ENCODE results near the gene PBOV1.

Gene PBOV1

GRCh38 chr6:138218449-138218848, at the start of gene PBOV1:
Gene PBOV1, minus strand, starts transcription at chr6:138218491. Its CDS starts 96 bp downstream, at chr6:138218395.
- no peak within 1 kb of the TSS for H3K4me3 ChIP-seq (ENCODE audit: low read depth in 1 of 5, low read length in 5 of 5)
- no peaks in the 10 kb centered on the region for H3K27me3 ChIP-seq (ENCODE audit: control insufficient read depth in 5 of 5, insufficient read depth in 4 of 5, low read length in 5 of 5)
- H3K9ac ChIP-seq (ENCODE audit: low read length in 5 of 5), result no peak within 1 kb of the TSS
- H3K36me3 ChIP-seq (ENCODE audit: control insufficient read depth in 5 of 5, insufficient read depth in 5 of 5, low read length in 5 of 5), result no peaks in the 10 kb centered on the region
- H3K27ac ChIP-seq (ENCODE audit: low read depth, low read length), result no peak within 1 kb of the TSS
- no peaks in the 10 kb centered on the region for H3K9me3 ChIP-seq (ENCODE audit: control insufficient read depth in 5 of 5, low read length in 5 of 5)
- H3K4me1 ChIP-seq (ENCODE audit: control insufficient read depth in 5 of 5, insufficient read depth in 5 of 5, low read length in 5 of 5), result peaks cover 0 to 7% (median 0%) of the 10 kb centered on the region in 5 donors

- H3K27ac ChIP-seq (ENCODE audit: low read depth, low read length), result no peak overlapping the region
- H3K4me1 ChIP-seq (ENCODE audit: control insufficient read depth in 5 of 5, insufficient read depth in 5 of 5, low read length in 5 of 5), result no peaks in the 10 kb centered on the region
- H3K4me3 ChIP-seq (ENCODE audit: low read depth in 1 of 5, low read length in 5 of 5), result no peak overlapping the region
- H3K27me3 ChIP-seq (ENCODE audit: control insufficient read depth in 5 of 5, insufficient read depth in 4 of 5, low read length in 5 of 5), result peaks cover 0 to 4% (median 0%) of the 10 kb centered on the region in 5 donors
- no peaks in the 10 kb centered on the region for H3K9me3 ChIP-seq (ENCODE audit: control insufficient read depth in 5 of 5, low read length in 5 of 5)
- H3K36me3 ChIP-seq (ENCODE audit: control insufficient read depth in 5 of 5, insufficient read depth in 5 of 5, low read length in 5 of 5), result peaks cover 0 to 6% (median 0%) of the 10 kb centered on the region in 5 donors
- H3K9ac ChIP-seq (ENCODE audit: low read length in 5 of 5), result no peak overlapping the region
Observed at GRCh38 chr6:138266095-138266494, 47.8 kb upstream of the PBOV1 start.

DNA sequence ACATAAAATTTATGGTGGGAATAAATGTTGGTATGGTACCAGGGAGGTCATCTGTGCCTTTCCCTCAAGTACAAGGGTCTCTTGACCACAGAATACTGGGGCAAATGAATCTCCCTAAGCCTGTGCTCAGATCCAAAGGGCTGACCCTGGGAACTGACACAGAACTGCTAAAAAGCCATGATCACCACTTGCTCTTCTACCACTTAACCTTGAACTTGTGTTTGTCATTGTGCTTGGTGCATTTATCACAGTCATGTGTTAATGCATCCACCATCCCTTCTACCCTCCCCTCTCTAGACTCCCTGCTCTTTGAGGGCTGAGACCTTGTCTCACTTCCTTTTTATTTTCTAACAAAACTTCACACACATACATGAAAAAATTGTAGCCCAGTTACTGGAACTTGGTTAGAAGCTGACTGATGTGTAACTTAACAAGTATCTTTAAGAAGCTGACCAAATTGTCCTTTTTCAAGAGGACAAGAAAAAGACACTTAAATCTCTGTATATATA, 46.1 kb upstream of the PBOV1 start:
- H3K27ac ChIP-seq (ENCODE audit: low read depth, low read length), result no peak overlapping the region
- H3K9me3 ChIP-seq (ENCODE audit: control insufficient read depth in 5 of 5, low read length in 5 of 5), result no peaks in the 10 kb centered on the region
- no peak overlapping the region for H3K4me3 ChIP-seq (ENCODE audit: low read depth in 1 of 5, low read length in 5 of 5)
- peaks cover 0 to 6% (median 0%) of the 10 kb centered on the region in 5 donors for H3K36me3 ChIP-seq (ENCODE audit: control insufficient read depth in 5 of 5, insufficient read depth in 5 of 5, low read length in 5 of 5)
- H3K9ac ChIP-seq (ENCODE audit: low read length in 5 of 5), result no peak overlapping the region
- no peaks in the 10 kb centered on the region for H3K4me1 ChIP-seq (ENCODE audit: control insufficient read depth in 5 of 5, insufficient read depth in 5 of 5, low read length in 5 of 5)
- peaks cover 0 to 4% (median 0%) of the 10 kb centered on the region in 5 donors for H3K27me3 ChIP-seq (ENCODE audit: control insufficient read depth in 5 of 5, insufficient read depth in 4 of 5, low read length in 5 of 5)

DNA sequence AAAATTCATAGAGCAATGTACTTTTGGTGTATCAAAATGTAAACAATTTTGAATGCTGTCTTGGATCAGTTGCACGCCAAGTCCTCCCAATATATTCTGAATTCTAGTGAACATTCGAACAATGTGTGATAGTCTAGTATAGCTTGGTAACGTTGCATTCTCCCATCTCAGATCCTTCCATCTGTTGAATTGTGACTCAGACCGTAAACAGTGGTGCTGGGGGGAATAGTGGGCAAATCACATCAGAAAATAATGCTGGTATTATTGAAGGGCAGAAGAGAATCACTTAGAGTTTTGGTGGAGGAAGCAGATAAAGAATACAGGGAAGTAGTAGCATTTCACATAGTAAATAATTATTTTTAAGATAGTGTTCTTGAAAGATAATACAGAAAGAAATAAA, 45.7 kb upstream of the PBOV1 start:
- Histone ChIP-seq H3K9ac (ENCODE audit: low read length in 5 of 5) (no peak overlapping the region), H3K4me3 (ENCODE audit: low read depth in 1 of 5, low read length in 5 of 5) (no peak overlapping the region), H3K9me3 (ENCODE audit: control insufficient read depth in 5 of 5, low read length in 5 of 5) (no peaks in the 10 kb centered on the region), H3K27ac (ENCODE audit: low read depth, low read length) (no peak overlapping the region), H3K4me1 (ENCODE audit: control insufficient read depth in 5 of 5, insufficient read depth in 5 of 5, low read length in 5 of 5) (no peaks in the 10 kb centered on the region), H3K27me3 (ENCODE audit: control insufficient read depth in 5 of 5, insufficient read depth in 4 of 5, low read length in 5 of 5) (peaks cover 0 to 3% (median 0%) of the 10 kb centered on the region in 5 donors), H3K36me3 (ENCODE audit: control insufficient read depth in 5 of 5, insufficient read depth in 5 of 5, low read length in 5 of 5) (peaks cover 0 to 6% (median 0%) of the 10 kb centered on the region in 5 donors)

GRCh38 chr6:138261116-138261780, 43.0 kb upstream of the PBOV1 start:
- Histone ChIP-seq H3K27me3 (ENCODE audit: control insufficient read depth in 5 of 5, insufficient read depth in 4 of 5, low read length in 5 of 5) (peaks cover 0 to 3% (median 0%) of the 10 kb centered on the region in 5 donors), H3K36me3 (ENCODE audit: control insufficient read depth in 5 of 5, insufficient read depth in 5 of 5, low read length in 5 of 5) (peaks cover 0 to 6% (median 0%) of the 10 kb centered on the region in 5 donors), H3K9me3 (ENCODE audit: control insufficient read depth in 5 of 5, low read length in 5 of 5) (no peaks in the 10 kb centered on the region), H3K9ac (ENCODE audit: low read length in 5 of 5) (no peak overlapping the region), H3K27ac (ENCODE audit: low read depth, low read length) (no peak overlapping the region), H3K4me1 (ENCODE audit: control insufficient read depth in 5 of 5, insufficient read depth in 5 of 5, low read length in 5 of 5) (no peaks in the 10 kb centered on the region), H3K4me3 (ENCODE audit: low read depth in 1 of 5, low read length in 5 of 5) (no peak overlapping the region)

DNA sequence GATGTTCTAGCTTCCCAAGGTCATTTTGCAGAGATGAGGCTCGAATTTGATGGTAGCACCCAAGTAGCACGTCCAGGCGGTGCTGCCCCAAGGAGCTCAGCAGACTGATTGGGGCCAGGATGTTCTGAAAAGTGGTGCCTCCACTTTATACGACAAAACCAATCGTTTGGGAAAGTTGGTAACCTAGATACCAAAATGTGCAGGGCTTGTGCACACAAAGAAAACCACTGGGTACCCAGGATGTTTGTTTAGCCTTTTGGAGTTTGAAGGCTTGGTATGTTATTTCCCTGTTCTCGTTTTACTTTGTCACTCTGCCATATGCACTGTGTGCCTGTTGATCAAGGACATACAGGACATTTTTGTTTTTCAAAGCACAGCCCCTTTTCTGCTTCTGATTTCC, 40.7 kb upstream of the PBOV1 start:
- no peak overlapping the region for H3K27ac ChIP-seq (ENCODE audit: low read depth, low read length)
- H3K4me3 ChIP-seq (ENCODE audit: low read depth in 1 of 5, low read length in 5 of 5), result no peak overlapping the region
- no peaks in the 10 kb centered on the region for H3K9me3 ChIP-seq (ENCODE audit: control insufficient read depth in 5 of 5, low read length in 5 of 5)
- no peaks in the 10 kb centered on the region for H3K4me1 ChIP-seq (ENCODE audit: control insufficient read depth in 5 of 5, insufficient read depth in 5 of 5, low read length in 5 of 5)
- no peak overlapping the region for H3K9ac ChIP-seq (ENCODE audit: low read length in 5 of 5)
- H3K27me3 ChIP-seq (ENCODE audit: control insufficient read depth in 5 of 5, insufficient read depth in 4 of 5, low read length in 5 of 5), result peaks cover 0 to 3% (median 0%) of the 10 kb centered on the region in 5 donors
- peaks cover 0 to 14% (median 0%) of the 10 kb centered on the region in 5 donors for H3K36me3 ChIP-seq (ENCODE audit: control insufficient read depth in 5 of 5, insufficient read depth in 5 of 5, low read length in 5 of 5)

DNA sequence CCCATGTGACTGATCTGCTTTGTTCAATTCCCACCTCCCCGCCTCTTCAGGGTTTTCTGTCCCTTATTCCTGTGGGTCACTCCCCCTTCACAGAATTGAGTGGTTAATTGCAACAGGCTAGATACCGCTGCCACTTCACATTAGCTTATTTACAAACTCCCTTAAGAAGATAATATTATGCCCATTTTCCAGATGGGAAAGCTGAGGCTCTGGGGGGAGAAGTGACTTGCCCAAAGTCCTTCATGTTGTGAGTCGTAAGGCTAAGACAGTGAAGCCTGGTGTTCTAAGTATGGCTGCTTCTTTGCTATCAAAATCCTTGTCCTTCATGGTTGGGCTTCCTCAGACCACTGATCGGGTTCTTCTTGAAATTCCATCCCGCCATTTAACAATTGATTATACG, 39.9 kb upstream of the PBOV1 start:
- Histone ChIP-seq H3K27ac (ENCODE audit: low read depth, low read length) (no peak overlapping the region), H3K9me3 (ENCODE audit: control insufficient read depth in 5 of 5, low read length in 5 of 5) (no peaks in the 10 kb centered on the region), H3K36me3 (ENCODE audit: control insufficient read depth in 5 of 5, insufficient read depth in 5 of 5, low read length in 5 of 5) (peaks cover 0 to 13% (median 0%) of the 10 kb centered on the region in 5 donors), H3K27me3 (ENCODE audit: control insufficient read depth in 5 of 5, insufficient read depth in 4 of 5, low read length in 5 of 5) (peaks cover 0 to 3% (median 0%) of the 10 kb centered on the region in 5 donors), H3K9ac (ENCODE audit: low read length in 5 of 5) (no peak overlapping the region), H3K4me3 (ENCODE audit: low read depth in 1 of 5, low read length in 5 of 5) (no peak overlapping the region), H3K4me1 (ENCODE audit: control insufficient read depth in 5 of 5, insufficient read depth in 5 of 5, low read length in 5 of 5) (no peaks in the 10 kb centered on the region)

- H3K4me3 ChIP-seq (ENCODE audit: low read depth in 1 of 5, low read length in 5 of 5), result no peak overlapping the region
- peaks cover 0 to under 1% (median 0%) of the 10 kb centered on the region in 5 donors for H3K27me3 ChIP-seq (ENCODE audit: control insufficient read depth in 5 of 5, insufficient read depth in 4 of 5, low read length in 5 of 5)
- no peaks in the 10 kb centered on the region for H3K4me1 ChIP-seq (ENCODE audit: control insufficient read depth in 5 of 5, insufficient read depth in 5 of 5, low read length in 5 of 5)
- no peak overlapping the region for H3K27ac ChIP-seq (ENCODE audit: low read depth, low read length)
- peaks cover 0 to 13% (median 0%) of the 10 kb centered on the region in 5 donors for H3K36me3 ChIP-seq (ENCODE audit: control insufficient read depth in 5 of 5, insufficient read depth in 5 of 5, low read length in 5 of 5)
- H3K9ac ChIP-seq (ENCODE audit: low read length in 5 of 5), result no peak overlapping the region
- H3K9me3 ChIP-seq (ENCODE audit: control insufficient read depth in 5 of 5, low read length in 5 of 5), result no peaks in the 10 kb centered on the region
Observed at GRCh38 chr6:138257638-138258040, 39.3 kb upstream of the PBOV1 start.

DNA sequence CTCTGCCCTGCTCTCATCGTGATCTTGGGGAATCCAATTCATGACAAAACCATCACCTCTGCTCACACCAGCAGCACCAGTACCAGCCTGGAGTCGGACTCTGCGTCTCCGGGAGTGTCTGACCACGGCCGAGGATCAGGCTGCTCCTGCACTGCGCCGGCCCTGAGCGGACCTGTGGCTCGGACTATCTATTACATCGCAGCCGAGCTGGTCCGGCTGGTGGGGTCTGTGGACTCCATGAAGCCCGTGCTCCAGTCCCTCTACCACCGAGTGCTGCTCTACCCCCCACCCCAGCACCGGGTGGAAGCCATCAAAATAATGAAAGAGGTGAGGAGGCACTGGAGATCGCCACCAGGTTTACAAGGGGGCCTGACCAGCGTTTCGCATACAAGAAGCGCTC, 37.2 kb upstream of the PBOV1 start:
- H3K9me3 ChIP-seq (ENCODE audit: control insufficient read depth in 5 of 5, low read length in 5 of 5), result no peaks in the 10 kb centered on the region
- no peak overlapping the region for H3K4me3 ChIP-seq (ENCODE audit: low read depth in 1 of 5, low read length in 5 of 5)
- peaks cover 0 to 11% (median 0%) of the 10 kb centered on the region in 5 donors for H3K36me3 ChIP-seq (ENCODE audit: control insufficient read depth in 5 of 5, insufficient read depth in 5 of 5, low read length in 5 of 5)
- no peak overlapping the region for H3K9ac ChIP-seq (ENCODE audit: low read length in 5 of 5)
- H3K4me1 ChIP-seq (ENCODE audit: control insufficient read depth in 5 of 5, insufficient read depth in 5 of 5, low read length in 5 of 5), result peaks cover 0 to 6% (median 3%) of the 10 kb centered on the region in 5 donors
- H3K27me3 ChIP-seq (ENCODE audit: control insufficient read depth in 5 of 5, insufficient read depth in 4 of 5, low read length in 5 of 5), result no peaks in the 10 kb centered on the region
- H3K27ac ChIP-seq (ENCODE audit: low read depth, low read length), result no peak overlapping the region

GRCh38 chr6:138253731-138254130, 35.4 kb upstream of the PBOV1 start:
- Histone ChIP-seq H3K27ac (ENCODE audit: low read depth, low read length) (no peak overlapping the region), H3K9ac (ENCODE audit: low read length in 5 of 5) (no peak overlapping the region), H3K27me3 (ENCODE audit: control insufficient read depth in 5 of 5, insufficient read depth in 4 of 5, low read length in 5 of 5) (no peaks in the 10 kb centered on the region), H3K36me3 (ENCODE audit: control insufficient read depth in 5 of 5, insufficient read depth in 5 of 5, low read length in 5 of 5) (peaks cover 0 to 11% (median 0%) of the 10 kb centered on the region in 5 donors), H3K4me3 (ENCODE audit: low read depth in 1 of 5, low read length in 5 of 5) (no peak overlapping the region), H3K4me1 (ENCODE audit: control insufficient read depth in 5 of 5, insufficient read depth in 5 of 5, low read length in 5 of 5) (peaks cover 0 to 7% (median 3%) of the 10 kb centered on the region in 5 donors), H3K9me3 (ENCODE audit: control insufficient read depth in 5 of 5, low read length in 5 of 5) (no peaks in the 10 kb centered on the region)

All from subcutaneous abdominal adipose tissue (tissue), 5 donors.